Fibroblast of skin of left quadriceps (primary cell): ENCODE data around the gene TUBGCP6.

Source experiments
- DNase-seq, 2 experiments: peaks; one replicate each; pipeline ENCODE4 v3.0.0-alpha.2; 2013; ENCODE audit warnings: low read depth in 2 of 2

TUBGCP6 gene

DNA sequence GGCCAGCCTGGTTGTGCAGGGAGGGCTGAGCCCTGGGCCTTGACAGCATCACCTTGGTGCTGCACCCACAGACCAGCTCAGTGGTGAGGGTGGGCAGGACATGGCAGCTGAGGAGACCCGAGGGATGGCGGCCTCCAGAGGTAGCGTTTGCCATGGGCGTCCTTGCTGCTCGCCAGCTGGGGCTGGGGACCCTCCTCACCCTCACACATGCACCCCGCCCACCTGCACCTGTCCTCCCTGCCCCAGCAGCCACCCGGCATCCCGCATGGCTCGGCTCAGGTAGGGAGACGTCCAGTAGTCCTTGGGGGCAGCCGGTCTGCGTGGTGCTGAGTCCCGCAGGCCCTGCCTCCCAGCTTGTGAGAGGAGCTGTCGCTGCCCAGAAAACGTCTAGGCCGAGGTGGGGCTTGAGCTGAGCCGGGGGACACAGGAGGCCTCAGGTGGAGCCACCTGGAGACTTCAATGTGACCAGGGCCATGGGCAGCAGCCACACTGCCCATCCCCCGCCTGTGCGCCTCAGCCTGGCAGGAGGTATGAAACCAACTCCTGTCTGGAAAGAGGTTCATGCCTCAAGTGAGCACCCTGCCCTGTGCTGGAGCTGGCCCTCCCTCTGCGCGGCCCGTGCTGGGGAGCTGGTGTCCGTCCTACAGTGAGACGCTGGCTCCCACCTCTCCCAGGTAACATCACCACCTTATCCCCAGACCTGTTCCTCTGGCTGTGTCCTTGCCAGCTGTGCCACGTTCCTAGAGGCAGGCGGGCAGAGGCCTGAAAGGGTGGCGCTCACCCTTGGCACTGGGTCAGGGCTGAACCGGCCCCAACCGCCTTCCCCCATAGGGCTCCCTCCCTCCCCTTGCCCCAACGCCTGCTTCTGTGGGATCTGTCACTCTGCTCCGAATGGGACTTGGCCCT is 62.4 kb downstream of the TUBGCP6 start:
- no peak for DNase-seq

DNA sequence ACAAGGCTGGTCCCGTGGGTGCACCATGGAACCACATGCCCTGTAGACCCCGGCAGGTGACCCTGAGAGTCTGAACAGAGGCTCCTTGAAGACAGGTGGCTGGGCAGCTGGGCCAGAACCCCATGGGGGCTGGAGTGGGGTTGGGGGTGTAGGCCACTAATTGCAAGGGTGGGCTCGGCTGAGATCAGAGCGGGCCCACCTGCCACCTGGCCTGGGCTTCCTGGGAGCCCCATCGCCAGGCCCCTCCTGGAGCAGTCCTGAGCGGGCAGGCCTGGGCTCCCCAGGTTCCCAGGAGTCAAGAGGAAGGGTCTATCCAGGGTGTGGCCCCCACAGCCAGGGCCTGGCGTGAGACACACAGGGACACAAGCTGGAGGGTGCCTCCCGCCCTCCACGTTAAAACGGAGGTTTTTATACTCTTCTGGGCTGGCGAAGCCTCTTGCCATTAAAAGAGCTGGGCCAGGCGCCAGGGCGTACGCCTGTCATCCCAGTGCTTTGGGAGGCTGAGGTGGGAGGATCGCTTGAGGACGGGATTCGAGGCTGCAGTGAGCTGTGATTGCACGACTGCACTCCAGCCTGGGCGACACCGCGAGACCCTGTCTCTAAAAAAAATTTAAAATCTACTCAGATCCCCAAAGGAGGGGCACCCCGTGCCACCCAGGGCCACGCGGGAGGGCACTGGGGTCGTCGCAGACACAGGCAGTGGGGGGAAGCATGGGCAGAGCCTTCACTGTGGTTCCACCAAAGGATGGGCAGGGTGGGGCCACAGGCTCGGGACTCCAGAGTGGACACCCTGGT is 63.9 kb downstream of the TUBGCP6 start:
- DNase-seq, result no peak

DNA sequence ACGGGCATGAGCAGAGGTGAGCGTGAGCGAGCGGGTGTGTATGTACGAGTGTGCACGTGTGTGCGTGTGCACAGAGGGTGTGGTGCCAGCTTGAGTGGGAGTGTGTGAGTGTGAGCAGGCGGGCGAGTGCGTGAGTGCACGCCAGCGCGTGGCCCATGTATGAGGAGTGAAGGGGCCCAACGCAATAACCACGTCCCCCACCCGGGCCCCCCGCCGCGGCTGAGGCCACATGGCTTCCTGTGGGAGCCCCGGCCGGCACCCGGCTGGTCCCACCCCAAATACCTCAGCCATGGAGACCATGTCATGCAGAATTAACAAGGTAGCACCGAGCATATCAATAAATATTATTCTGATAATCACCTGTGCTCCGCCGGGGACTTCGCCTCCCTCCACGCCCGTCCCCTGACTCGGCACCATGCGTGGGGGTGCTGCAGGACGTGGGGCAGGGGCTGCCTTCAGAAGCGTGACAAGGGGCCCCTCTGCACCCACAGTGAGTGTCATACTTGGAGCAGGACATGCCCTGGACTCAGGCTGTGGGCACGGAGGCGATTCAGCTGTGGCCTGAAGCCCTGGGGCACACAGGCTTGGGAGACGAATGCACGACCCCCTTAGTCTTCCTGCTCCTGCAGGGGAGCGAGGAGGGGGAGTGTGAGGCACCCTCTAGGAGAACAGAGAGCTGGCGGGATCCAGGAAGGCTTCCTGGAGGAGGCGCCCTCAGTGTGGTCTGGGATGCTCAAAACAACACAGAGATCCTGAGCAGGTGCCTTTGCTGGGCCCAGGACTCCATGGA is 64.7 kb downstream of the TUBGCP6 start:
- no peak for DNase-seq

DNA sequence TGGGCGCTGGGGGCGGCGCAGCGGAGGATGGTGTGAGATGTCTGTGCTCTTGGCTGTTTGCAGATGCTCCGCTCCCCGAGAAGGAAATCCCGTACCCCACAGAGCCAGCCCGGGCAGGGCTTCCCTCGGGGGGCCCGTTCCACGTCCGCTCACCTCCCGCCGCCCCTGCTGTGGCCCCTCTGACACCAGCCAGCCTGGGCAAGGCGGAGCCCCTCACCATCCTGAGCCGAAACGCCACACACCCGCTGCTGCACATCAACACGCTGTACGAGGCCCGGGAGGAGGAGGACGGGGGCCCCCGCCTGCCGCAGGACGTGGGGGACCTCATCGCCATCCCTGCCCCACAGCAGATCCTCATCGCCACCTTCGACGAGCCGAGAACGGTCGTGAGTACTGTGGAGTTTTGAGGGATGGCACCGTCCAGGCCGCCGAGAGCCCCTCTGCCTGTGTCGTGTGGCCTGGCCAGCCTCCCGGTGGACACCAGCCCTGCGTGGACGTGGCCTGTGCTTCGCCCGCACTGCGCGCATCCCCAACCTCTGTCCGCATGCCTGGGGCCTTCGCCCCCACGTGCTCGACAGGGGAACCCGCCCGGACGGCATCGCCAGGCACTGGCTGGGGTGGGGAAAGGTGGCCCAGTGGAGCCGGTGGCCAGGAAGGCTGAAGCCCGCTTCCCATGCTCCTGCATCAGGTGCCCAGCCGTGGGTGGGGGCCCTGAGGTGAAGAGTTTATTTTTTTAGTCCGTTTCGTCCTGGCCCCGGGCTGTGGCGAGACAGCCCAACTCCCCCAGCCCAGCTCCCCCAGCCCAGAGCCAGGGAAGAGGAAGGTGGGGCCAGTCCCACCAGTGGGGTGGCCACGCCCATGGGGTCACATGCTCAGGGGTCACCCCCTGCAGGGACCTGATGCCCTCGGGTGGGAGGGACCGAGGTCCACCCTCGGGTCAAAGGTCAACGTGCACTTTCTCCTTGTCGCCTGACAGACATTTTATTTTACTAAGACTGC is 65.7 kb downstream of the TUBGCP6 start:
- no peak for DNase-seq

DNA sequence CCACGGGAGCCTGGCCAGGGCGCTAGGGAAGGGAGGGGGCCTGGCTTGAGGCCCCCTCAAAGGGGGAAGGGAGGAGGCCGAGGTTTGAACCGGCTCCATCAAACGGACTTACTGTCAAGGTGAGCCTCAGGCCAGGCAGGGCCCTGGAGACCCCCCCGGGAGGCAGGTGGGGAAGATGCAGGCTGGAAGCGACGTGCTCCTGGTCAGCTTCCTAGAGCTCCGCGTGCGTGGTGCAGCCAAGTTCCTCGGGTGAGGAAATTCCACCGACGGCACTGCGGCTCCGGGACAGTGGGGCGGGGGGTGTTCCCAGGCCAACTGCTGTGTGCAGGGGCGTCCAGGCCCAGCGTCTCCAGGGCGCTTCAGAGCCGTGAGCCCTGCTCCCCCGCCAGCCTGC is 66.4 kb downstream of the TUBGCP6 start:
- no peak for DNase-seq

DNA sequence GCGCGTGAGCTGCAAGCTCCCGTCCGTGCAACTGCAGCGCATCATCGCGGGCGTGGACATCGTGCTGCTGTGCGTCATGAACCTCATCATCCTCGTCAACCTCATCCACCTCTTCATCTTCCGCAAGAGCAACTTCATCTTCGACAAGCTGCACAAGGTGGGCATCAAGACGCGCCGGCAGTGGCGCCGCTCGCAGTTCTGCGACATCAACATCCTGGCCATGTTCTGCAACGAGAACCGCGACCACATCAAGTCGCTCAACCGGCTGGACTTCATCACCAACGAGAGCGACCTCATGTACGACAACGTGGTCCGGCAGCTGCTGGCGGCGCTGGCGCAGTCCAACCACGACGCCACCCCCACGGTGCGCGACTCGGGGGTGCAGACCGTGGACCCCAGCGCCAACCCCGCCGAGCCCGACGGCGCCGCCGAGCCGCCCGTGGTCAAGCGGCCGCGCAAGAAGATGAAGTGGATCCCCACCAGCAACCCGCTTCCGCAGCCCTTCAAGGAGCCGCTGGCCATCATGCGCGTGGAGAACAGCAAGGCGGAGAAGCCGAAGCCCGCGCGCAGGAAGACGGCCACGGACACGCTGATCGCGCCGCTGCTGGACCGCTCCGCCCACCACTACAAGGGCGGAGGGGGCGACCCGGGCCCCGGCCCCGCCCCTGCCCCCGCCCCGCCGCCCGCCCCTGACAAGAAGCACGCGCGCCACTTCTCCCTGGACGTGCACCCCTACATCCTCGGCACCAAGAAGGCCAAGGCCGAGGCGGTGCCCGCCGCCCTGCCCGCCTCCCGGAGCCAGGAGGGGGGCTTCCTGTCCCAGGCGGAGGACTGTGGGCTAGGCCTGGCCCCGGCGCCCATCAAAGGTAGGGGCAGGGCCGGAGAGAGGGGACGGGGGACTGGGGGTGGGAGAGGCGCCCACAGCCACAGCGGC is 67.0 kb downstream of the TUBGCP6 start:
- DNase-seq, result no peak

DNA sequence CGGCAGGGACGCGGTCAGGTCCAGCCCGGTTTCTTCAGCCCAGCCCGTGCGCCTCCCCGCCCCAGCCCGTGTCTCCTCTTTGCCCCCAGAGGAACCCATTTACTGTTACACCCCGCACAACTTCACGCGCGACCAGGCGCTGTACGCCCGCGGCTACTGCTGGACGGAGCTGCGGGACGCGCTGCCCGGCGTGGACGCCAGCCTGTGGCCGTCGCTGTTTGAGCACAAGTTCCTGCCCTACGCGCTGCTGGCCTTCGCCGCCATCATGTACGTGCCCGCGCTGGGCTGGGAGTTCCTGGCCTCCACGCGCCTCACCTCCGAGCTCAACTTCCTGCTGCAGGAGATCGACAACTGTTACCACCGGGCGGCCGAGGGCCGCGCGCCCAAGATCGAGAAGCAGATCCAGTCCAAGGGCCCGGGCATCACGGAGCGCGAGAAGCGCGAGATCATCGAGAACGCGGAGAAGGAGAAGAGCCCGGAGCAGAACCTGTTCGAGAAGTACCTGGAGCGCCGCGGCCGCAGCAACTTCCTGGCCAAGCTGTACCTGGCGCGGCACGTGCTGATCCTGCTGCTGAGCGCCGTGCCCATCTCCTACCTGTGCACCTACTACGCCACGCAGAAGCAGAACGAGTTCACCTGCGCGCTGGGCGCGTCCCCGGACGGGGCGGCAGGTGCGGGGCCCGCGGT is 67.8 kb downstream of the TUBGCP6 start:
- no peak for DNase-seq

DNA sequence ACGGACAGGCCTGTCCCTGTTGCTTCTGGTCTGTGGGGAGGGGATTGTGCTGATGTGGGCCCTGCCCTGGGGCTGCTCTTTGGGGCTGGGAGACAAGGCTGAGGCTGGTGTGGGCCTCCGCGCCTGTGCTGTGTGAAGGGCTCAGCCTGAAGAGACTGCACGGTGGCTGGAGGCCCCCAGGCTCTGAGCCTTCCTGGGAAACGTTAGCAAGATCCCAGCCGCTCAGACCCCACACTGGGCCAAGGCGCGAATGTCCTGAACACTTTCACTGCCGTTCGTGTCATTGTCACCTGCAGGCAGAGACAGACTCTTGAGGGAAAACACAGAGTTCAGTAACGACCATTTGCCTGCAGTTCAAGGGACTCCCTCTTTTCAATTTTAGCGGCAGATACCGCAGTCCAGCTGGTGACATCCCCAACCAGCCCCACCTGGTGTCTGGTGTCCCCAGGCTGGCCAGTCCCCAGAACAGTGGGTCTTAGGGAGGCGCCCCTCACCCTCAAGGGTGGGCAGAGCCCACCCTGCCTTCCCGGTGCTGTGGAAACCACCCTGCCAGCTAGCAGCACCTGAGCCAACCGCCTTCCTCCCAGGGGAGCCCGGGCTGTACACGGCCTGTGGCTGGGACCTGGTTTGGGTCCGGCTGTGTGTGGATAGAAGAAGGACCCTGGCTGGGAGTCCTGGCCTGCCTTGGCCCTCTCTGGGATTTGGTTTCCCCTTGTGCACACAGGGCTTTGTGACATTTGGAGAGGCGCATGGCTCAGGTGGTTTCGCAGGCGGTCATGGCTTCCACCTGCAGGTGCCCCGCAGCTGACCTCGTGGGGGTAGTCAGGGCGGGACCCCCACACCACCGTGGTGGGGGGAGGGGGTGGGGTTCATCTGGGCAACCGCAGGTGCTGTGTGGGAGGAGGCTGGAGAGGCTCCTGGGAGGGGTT is 68.6 kb downstream of the TUBGCP6 start:
- DNase-seq, result no peak

DNA sequence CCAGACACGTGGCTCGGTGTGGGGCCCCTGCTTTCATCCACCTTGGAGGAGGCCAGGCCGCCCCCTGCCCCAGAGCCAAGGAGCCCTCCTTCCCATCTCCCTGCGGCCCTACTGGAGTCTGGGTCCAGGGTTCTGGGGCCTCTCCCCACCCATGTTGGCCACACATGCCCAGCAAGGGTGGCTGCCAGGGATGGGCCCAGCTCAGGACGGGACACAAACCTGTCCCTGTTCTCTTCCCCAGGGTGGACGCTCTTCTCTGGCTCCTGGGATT is 69.7 kb downstream of the TUBGCP6 start:
- DNase-seq, result no peak

DNA sequence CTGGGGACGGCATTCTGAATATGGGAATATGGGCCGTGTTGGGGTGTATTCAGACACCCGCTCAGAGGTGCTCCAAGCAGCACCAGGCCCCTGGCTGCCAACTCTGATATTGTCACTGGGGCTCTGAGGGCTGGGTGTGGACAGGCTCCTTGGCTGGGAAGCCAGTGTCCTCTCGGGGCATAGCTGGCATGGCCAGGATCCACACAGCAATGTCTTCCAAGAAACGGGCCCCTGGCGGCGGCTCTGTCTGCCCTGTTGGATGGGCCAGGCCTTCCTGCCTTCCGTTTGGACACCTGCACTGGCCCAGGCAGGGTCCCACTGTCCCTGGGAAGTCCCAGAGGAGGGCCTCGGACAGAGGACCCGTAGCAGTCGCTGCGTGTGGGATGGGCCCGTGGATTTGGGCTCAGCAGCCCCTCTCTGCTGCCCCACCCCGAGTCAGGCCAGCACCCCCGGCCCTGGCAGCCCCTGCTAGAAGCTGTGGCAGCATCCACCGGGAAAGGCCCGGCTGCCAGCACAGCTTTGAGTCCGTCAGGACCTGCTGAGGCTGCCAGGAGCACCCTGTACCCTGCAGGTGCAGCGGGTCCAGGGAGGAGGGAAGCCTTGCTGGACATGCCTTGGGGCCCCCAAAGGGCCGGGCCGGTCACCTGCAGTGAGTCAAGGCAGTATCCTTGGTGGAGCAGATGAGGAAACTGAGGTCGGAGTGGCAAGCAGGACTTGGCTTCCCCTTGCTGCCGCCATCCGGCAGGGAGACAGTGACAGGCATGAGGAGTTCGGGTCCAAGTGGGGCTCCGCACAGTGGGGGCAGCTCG is 70.2 kb downstream of the TUBGCP6 start:
- no peak for DNase-seq

DNA sequence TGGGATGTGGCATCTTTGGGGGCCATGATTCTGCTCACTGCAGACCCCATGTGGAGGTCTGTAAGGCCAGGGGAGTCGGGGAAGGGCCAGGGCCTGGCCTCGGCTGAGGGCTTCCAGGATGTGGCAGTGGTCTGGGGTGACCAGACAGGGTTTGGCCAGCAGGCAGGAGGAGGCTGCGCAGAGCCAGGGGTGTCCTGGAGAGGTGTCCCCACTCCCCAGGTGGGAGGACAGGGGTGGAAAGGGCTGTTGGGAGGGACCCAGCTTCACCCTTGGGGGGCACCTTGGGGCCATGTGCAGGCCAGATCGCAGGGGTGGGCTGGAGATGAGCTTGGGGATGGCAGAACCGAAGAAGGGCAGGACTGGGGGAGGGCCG is 70.9 kb downstream of the TUBGCP6 start:
- DNase-seq, result no peak

DNA sequence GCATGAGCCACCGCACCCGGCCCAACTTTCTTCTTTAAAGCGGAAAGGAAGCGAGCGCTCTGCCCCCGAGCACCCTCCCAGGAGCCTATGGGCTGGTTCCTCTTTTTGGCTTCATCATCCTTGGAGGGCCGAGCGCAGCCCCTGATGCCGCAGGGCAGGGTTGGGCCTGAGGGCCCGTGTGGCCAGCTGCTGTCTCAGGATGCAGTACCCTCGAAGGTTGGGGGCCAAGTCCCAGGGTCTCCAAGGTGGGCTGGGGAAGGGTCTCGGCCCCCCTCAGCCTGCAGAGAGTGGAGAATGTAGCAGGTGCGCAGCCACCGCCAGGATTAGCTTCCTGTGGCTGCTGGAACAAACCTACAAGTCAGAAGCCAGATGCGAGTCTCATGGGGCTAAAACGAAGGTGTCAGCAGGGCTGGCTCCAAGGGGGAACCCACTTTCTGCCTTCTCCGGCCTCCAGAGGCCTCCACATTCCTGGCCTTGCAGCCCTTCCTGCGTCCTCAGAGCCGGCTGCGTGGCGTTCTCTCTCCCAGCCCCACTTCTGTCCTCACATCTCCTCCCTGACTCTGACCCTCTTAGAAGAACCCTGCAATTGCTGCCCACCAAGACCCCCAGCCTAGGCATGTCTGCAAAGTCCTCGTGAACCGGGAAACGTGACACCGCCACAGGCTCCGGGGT is 71.4 kb downstream of the TUBGCP6 start:
- DNase-seq, result no peak

DNA sequence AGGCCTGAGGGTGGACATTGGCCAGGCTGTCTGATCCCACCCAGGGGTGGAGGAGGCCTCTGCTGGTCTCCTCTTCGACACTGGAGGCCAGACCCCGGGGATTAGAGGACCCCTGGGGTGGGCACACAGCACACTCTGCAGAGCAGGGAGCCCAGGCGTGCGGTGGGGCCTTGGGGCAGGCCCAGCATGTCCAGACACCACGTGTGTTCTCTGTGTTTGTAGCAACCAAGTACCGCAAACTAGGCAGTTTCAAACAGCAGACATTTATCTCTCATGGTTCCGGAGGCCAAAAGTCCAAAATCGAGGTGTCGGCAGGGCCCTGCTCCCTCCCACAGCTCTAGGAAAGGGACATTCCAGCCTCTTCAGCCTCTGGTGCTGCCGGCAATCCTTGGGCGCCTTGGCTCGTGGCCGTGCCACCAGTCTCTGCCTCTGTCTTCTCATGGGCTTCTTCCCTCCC is 72.8 kb downstream of the TUBGCP6 start:
- no peak for DNase-seq

DNA sequence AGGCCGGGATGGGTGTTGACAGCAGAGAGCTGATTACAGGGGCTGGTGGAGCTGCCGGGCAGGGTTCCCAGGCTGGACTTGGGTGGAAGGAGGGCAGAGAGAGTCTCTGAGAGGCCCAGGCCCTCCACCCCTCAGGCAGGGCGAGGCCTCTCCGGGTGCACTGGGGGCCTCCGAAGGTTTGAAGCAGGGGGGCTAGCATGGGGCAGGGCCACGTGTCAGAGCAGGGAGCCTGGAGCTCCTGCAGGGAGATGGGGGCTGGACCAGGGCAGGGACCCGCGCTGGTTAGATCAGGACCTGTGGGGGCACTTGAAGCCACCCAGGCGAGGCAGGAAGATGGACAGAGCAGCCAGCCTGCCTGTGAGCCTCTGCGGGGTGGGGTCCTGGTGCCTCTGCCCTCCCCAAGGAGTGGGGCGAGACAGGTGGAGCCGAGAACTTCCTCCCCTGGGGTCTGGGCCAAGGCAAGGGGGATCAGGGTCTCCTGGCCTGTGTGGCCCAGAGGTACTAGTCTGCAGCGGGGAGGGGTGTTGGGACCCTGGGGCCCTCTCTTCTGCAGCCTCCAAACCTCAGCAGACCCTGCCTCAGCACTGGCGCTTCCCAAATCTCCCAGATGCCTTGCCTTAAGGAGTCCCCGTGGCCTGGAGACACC is 73.4 kb downstream of the TUBGCP6 start:
- no peak for DNase-seq

DNA sequence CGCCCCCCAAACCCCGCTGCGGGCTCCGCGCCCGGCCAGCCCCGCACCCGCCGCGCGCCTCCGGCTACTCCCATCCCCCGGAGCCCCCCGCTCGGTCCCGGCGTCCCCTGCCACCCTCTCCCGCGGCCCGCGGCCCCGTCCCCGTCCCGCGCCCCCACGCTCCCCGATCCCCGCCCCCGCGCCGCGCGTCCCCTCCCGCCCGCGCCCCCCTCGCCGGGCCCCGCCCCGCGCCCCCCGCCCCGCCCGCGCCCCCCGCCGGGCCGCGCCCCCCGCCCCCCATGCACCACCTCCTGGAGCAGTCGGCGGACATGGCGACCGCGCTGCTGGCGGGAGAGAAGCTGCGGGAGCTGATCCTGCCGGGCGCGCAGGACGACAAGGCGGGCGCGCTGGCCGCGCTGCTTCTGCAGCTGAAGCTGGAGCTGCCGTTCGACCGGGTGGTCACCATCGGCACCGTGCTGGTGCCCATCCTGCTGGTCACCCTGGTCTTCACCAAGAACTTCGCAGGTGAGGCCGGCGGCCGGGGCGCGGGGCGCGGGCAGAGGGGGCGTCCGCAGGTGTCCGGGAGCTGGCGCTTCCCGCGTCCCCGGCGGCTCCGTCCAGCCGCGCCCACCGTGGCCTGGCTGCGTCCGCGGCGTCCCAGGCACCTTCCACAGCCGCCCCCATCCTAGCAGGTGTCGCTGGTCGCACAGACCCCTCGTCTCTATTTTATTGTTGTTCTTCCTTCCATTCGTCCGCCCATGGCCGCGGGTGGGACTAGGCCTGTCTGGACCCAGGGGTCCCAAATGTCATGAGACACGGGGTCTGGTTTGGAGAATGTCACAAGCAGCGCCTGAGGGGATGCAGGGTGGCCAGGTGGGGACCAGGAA is 74.1 kb downstream of the TUBGCP6 start, which contains the start of gene PANX2:
PANX2 (plus strand) TSS at position 279 of the 866 bp plus-strand sequence; CDS start at position 279, 0 bp downstream.
- DNase-seq, result no peak
